SJCRH30 (cell line): Measurements from ENCODE around the gene WWOX. TPM values are rescaled to one million over a fixed set of nuclear protein-coding genes. Genes with fewer than 3 reads are reported as not detected.
A peak's percentile ranks its signal among the peaks of the same experiment; 100 is the strongest.

Source experiments
- DNase-seq, 2 experiments: peaks; one replicate each; pipeline ENCODE4 v3.0.0-alpha.2; 2015 to 2020
- H3K27ac ChIP-seq: fragments of 250-450 bp; sonication (Bioruptor Pico); 2 replicates; pipeline ENCODE4 v1.5.1; 2020; ENCODE audit warnings: mild to moderate bottlenecking, moderate library complexity
- H3K27me3 ChIP-seq: fragments of 250-450 bp; sonication (Bioruptor Pico); 2 replicates; pipeline ENCODE4 v1.5.1; 2020; ENCODE audit warnings: mild to moderate bottlenecking, moderate library complexity
- H3K36me3 ChIP-seq: fragments of 250-450 bp; sonication (Bioruptor Pico); 2 replicates; pipeline ENCODE4 v1.5.1; 2020; ENCODE audit warnings: mild to moderate bottlenecking, moderate library complexity
- H3K4me1 ChIP-seq: fragments of 250-450 bp; sonication (Bioruptor Pico); 2 replicates; pipeline ENCODE4 v1.5.1; 2020; ENCODE audit warnings: mild to moderate bottlenecking, moderate library complexity
- H3K4me3 ChIP-seq: fragments of 250-450 bp; sonication (Bioruptor Pico); 2 replicates; pipeline ENCODE4 v1.5.1; 2020; ENCODE audit warnings: mild to moderate bottlenecking, moderate library complexity
- H3K9me3 ChIP-seq: fragments of 250-450 bp; sonication (Bioruptor Pico); replicated peaks from 2 replicates; pipeline ENCODE4 v1.5.1; 2020; ENCODE audit warnings: mild to moderate bottlenecking, moderate library complexity
- total RNA-seq: library from RNA; depleted of rRNA; stranded (reverse); fragments of >200 nt; shearing (Covaris generic); gene quantifications from 2 replicates; pipeline ENCODE4 v1.2.3, GENCODE V29; 2014

The WWOX gene
- total RNA-seq, 1 experiment from 2014 or later = 16.4 TPM

GRCh38 chr16:79171931-79172705 lies 1072.7 kb downstream of the WWOX start:
- H3K4me1 ChIP-seq = no peaks in the 10 kb centered on the region
- no peaks in the 10 kb centered on the region for H3K36me3 ChIP-seq
- 0 out of 2 replicates have a peak, but pooled peaks cover 4% of the 10 kb centered on the region for H3K9me3 ChIP-seq
- DNase-seq = peak; percentile 43 to 64
- H3K27ac ChIP-seq = no peak overlapping the region
- no peaks in the 10 kb centered on the region for H3K27me3 ChIP-seq
- H3K4me3 ChIP-seq = no peak overlapping the region

- no peak overlapping the region for H3K4me3 ChIP-seq
- no peak for DNase-seq
- H3K27ac ChIP-seq = no peak overlapping the region
- H3K9me3 ChIP-seq = no peaks in the 10 kb centered on the region
- no peaks in the 10 kb centered on the region for H3K4me1 ChIP-seq
- H3K27me3 ChIP-seq = no peaks in the 10 kb centered on the region
- no peaks in the 10 kb centered on the region for H3K36me3 ChIP-seq
These were observed 1073.6 kb downstream of the WWOX start for GRCh38 chr16:79172976-79173500.

- Histone ChIP-seq H3K4me3 (no peak overlapping the region), H3K36me3 (no peaks in the 10 kb centered on the region), H3K4me1 (no peaks in the 10 kb centered on the region), H3K27me3 (no peaks in the 10 kb centered on the region), H3K27ac (no peak overlapping the region), H3K9me3 (no peaks in the 10 kb centered on the region)
- DNase-seq = no peak
These were observed 1074.5 kb downstream of the WWOX start for GRCh38 chr16:79173919-79174318.

- Histone ChIP-seq H3K27me3 (no peaks in the 10 kb centered on the region), H3K4me3 (no peak overlapping the region), H3K9me3 (no peaks in the 10 kb centered on the region), H3K4me1 (no peaks in the 10 kb centered on the region), H3K36me3 (no peaks in the 10 kb centered on the region), H3K27ac (no peak overlapping the region)
- DNase-seq = no peak
These were observed 1076.0 kb downstream of the WWOX start for GRCh38 chr16:79175286-79176057.

- Histone ChIP-seq H3K4me1 (no peaks in the 10 kb centered on the region), H3K9me3 (no peaks in the 10 kb centered on the region), H3K4me3 (no peak overlapping the region), H3K27ac (no peak overlapping the region), H3K36me3 (no peaks in the 10 kb centered on the region), H3K27me3 (no peaks in the 10 kb centered on the region)
- DNase-seq = no peak
These were observed 1077.6 kb downstream of the WWOX start for GRCh38 chr16:79177018-79177417.

- no peaks in the 10 kb centered on the region for H3K27me3 ChIP-seq
- no peaks in the 10 kb centered on the region for H3K36me3 ChIP-seq
- no peak overlapping the region for H3K4me3 ChIP-seq
- no peak overlapping the region for H3K27ac ChIP-seq
- no peak for DNase-seq
- H3K9me3 ChIP-seq = no peaks in the 10 kb centered on the region
- no peaks in the 10 kb centered on the region for H3K4me1 ChIP-seq
These were observed 1082.0 kb downstream of the WWOX start for GRCh38 chr16:79181419-79181818.

GRCh38 chr16:79182616-79183015 lies 1083.2 kb downstream of the WWOX start:
- H3K9me3 ChIP-seq = no peaks in the 10 kb centered on the region
- DNase-seq = no peak
- H3K36me3 ChIP-seq = no peaks in the 10 kb centered on the region
- no peak overlapping the region for H3K27ac ChIP-seq
- no peaks in the 10 kb centered on the region for H3K4me1 ChIP-seq
- H3K27me3 ChIP-seq = no peaks in the 10 kb centered on the region
- no peak overlapping the region for H3K4me3 ChIP-seq

- no peak for DNase-seq
- no peaks in the 10 kb centered on the region for H3K9me3 ChIP-seq
- H3K36me3 ChIP-seq = no peaks in the 10 kb centered on the region
- H3K27ac ChIP-seq = no peak overlapping the region
- H3K4me1 ChIP-seq = no peaks in the 10 kb centered on the region
- no peaks in the 10 kb centered on the region for H3K27me3 ChIP-seq
- no peak overlapping the region for H3K4me3 ChIP-seq
These were observed 1084.1 kb downstream of the WWOX start for GRCh38 chr16:79183571-79183970.

- H3K9me3 ChIP-seq = no peaks in the 10 kb centered on the region
- H3K27ac ChIP-seq = no peak overlapping the region
- H3K4me3 ChIP-seq = no peak overlapping the region
- no peaks in the 10 kb centered on the region for H3K27me3 ChIP-seq
- DNase-seq = no peak
- H3K36me3 ChIP-seq = no peaks in the 10 kb centered on the region
- no peaks in the 10 kb centered on the region for H3K4me1 ChIP-seq
These were observed 1085.1 kb downstream of the WWOX start for GRCh38 chr16:79184464-79185030.

GRCh38 chr16:79185711-79186110 lies 1086.3 kb downstream of the WWOX start:
- Histone ChIP-seq H3K27ac (no peak overlapping the region), H3K27me3 (no peaks in the 10 kb centered on the region), H3K4me3 (no peak overlapping the region), H3K9me3 (no peaks in the 10 kb centered on the region), H3K36me3 (no peaks in the 10 kb centered on the region), H3K4me1 (no peaks in the 10 kb centered on the region)
- DNase-seq = no peak

GRCh38 chr16:79186196-79186595 lies 1086.7 kb downstream of the WWOX start:
- Histone ChIP-seq H3K4me3 (no peak overlapping the region), H3K36me3 (no peaks in the 10 kb centered on the region), H3K27me3 (no peaks in the 10 kb centered on the region), H3K27ac (no peak overlapping the region), H3K4me1 (no peaks in the 10 kb centered on the region), H3K9me3 (no peaks in the 10 kb centered on the region)
- DNase-seq = no peak

- no peak for DNase-seq
- Histone ChIP-seq H3K9me3 (no peaks in the 10 kb centered on the region), H3K4me1 (no peaks in the 10 kb centered on the region), H3K27ac (no peak overlapping the region), H3K36me3 (no peaks in the 10 kb centered on the region), H3K4me3 (no peak overlapping the region), H3K27me3 (no peaks in the 10 kb centered on the region)
These were observed 1088.8 kb downstream of the WWOX start for GRCh38 chr16:79188115-79188738.

- no peaks in the 10 kb centered on the region for H3K36me3 ChIP-seq
- no peak for DNase-seq
- no peaks in the 10 kb centered on the region for H3K4me1 ChIP-seq
- H3K27ac ChIP-seq = no peak overlapping the region
- H3K27me3 ChIP-seq = no peaks in the 10 kb centered on the region
- H3K9me3 ChIP-seq = no peaks in the 10 kb centered on the region
- H3K4me3 ChIP-seq = no peak overlapping the region
These were observed 1089.3 kb downstream of the WWOX start for GRCh38 chr16:79188739-79189122.

GRCh38 chr16:79190542-79190941 lies 1091.1 kb downstream of the WWOX start:
- Histone ChIP-seq H3K9me3 (no peaks in the 10 kb centered on the region), H3K4me3 (no peak overlapping the region), H3K27me3 (no peaks in the 10 kb centered on the region), H3K4me1 (no peaks in the 10 kb centered on the region), H3K36me3 (no peaks in the 10 kb centered on the region), H3K27ac (no peak overlapping the region)
- no peak for DNase-seq

- no peak overlapping the region for H3K27ac ChIP-seq
- no peaks in the 10 kb centered on the region for H3K4me1 ChIP-seq
- DNase-seq = no peak
- no peaks in the 10 kb centered on the region for H3K9me3 ChIP-seq
- no peaks in the 10 kb centered on the region for H3K36me3 ChIP-seq
- no peak overlapping the region for H3K4me3 ChIP-seq
- no peaks in the 10 kb centered on the region for H3K27me3 ChIP-seq
These were observed 1092.5 kb downstream of the WWOX start for GRCh38 chr16:79191933-79192332.
